GM12801 (cell line): ENCODE measurements around the gene MTAP.

Experiments
- CTCF ChIP-seq: IDR thresholded peaks from one replicate; pipeline ENCODE4 v1.5.1; 2011; ENCODE audit warnings: control low read depth; ENCODE audit not compliant: insufficient read length; ENCODE audit errors: extremely low read depth

MTAP gene

GRCh38 chr9:21813575-21814473 is 11.4 kb downstream of the MTAP start:
- no peak for TF ChIP-seq CTCF

- no peak for TF ChIP-seq CTCF
Observed at GRCh38 chr9:21815643-21816042, 13.2 kb downstream of the MTAP start.

- TF ChIP-seq CTCF = no peak
Observed at GRCh38 chr9:21817176-21817575, 14.7 kb downstream of the MTAP start.

- TF ChIP-seq CTCF = no peak
Observed at GRCh38 chr9:21825637-21826036, 23.2 kb downstream of the MTAP start.

GRCh38 chr9:21828853-21829410 is 26.5 kb downstream of the MTAP start:
- TF ChIP-seq CTCF = no peak

- no peak for TF ChIP-seq CTCF
Observed at GRCh38 chr9:21830589-21830988, 28.2 kb downstream of the MTAP start.

GRCh38 chr9:21831841-21832509 is 29.5 kb downstream of the MTAP start:
- no peak for TF ChIP-seq CTCF
